GM13976 (cell line): ENCODE data around the gene MPP2.

ENCODE experiments used
- DNase-seq: peaks from one replicate; pipeline ENCODE4 v3.0.0; 2012; ENCODE audit warnings: low spot score
- CTCF ChIP-seq: IDR thresholded peaks from 2 replicates; pipeline ENCODE4 v1.5.1; 2012; ENCODE audit warnings: borderline replicate concordance, mild to moderate bottlenecking; ENCODE audit not compliant: insufficient read depth; ENCODE audit errors: extremely low read depth, missing control alignments, control extremely low read depth
- in situ Hi-C: fragments of 300-500 bp; cut with MboI; formaldehyde crosslinking; loops from one replicate; pipeline ENCODE4 v1.12.0; 2022; ENCODE audit warnings: low sequenced_read_pairs, mixed read lengths, inconsistent platforms; ENCODE audit not compliant: unreplicated experiment

The MPP2 gene

GRCh38 chr17:43834106-43834505 is 73.2 kb downstream of the MPP2 start:
- no peak for TF ChIP-seq CTCF
- no peak for DNase-seq

GRCh38 chr17:43832976-43833829 is 74.1 kb downstream of the MPP2 start, which contains the start of gene MPP3:
Gene MPP3, minus strand, starts transcription at chr17:43833146. Its CDS starts 1,240 bp downstream, at chr17:43831906.
- TF ChIP-seq CTCF, result no peak
- peak; percentile 72 for DNase-seq
- in situ Hi-C loops, result no loop called here

More at GRCh38 chr17:43834106-43834505, 73.2 kb downstream of the MPP2 start:
- in situ Hi-C loops, result no loop called here

GRCh38 chr17:43832168-43832975 is 75.0 kb downstream of the MPP2 start:
- TF ChIP-seq CTCF, result no peak
- no peak for DNase-seq
- in situ Hi-C loops, result no loop called here

- no peak for DNase-seq
- in situ Hi-C loops, result no loop called here
- TF ChIP-seq CTCF, result no peak
Observed at GRCh38 chr17:43831633-43832032, 75.7 kb downstream of the MPP2 start.

- no peak for DNase-seq
- in situ Hi-C loops, result no loop called here
- no peak for TF ChIP-seq CTCF
Observed at GRCh38 chr17:43830510-43831140, 76.7 kb downstream of the MPP2 start.

GRCh38 chr17:43829738-43830137 is 77.6 kb downstream of the MPP2 start:
- in situ Hi-C loops, result no loop called here
- no peak for TF ChIP-seq CTCF
- no peak for DNase-seq
